ENCODE results near the gene CHL1.

CHL1 gene

DNA sequence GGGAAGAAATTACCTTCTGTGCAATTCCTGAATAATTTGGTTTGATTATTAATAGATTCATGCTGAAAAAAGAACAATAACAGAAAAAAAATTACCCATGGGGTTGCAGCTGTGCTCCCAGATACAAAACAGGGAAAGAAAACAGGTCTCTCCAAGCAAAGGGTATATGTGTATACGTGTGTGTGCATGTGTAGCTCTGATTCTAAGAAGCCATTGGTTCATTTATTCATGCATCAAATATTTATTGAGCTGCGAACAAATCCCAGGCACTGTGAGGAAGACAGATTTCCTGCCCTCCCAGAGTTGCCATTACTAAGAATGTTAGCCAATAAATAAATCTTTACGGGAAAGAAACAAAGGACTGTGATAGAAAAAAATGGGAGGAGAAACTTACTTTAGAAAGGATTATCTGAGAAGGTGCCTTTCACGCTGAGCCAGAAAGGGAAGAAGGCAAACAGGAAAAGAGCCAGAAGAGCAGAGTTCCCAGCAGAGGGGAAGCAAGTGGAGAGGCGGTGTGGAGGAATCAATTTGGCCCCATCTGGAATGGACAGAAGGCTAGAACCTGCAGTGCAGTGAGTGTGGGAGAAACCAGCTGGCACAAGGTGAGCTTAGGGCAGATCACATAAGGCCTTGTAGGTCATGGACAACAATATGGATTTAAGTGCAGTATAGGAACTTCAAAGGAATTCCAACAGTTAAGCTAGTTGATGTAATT, 20.7 kb downstream of the CHL1 start:
- Histone ChIP-seq H4K8ac (ENCODE audit: low read depth, low read length) (no peak overlapping the region), H3K27me3 (ENCODE audit: insufficient read depth, low read length) (no peaks in the 10 kb centered on the region), H3K14ac (ENCODE audit: low read length) (no peak overlapping the region), H2AK5ac (ENCODE audit: low read length) (no peak overlapping the region), H3K79me1 (ENCODE audit: low read length) (no peaks in the 10 kb centered on the region), H3K36me3 (ENCODE audit: control insufficient read depth in 1 of 2, insufficient read depth in 2 of 2, low read length in 2 of 2) (no peaks in the 10 kb centered on the region), H2BK12ac (ENCODE audit: low read length) (no peak overlapping the region), H3K9me3 (ENCODE audit: insufficient read depth, low read depth, low read length) (no peaks in the 10 kb centered on the region), H3K4me1 (ENCODE audit: control insufficient read depth in 1 of 2, insufficient read depth in 2 of 2, low read length in 2 of 2) (no peaks in the 10 kb centered on the region), H3K4ac (ENCODE audit: low read depth, low read length) (no peak overlapping the region), H2BK120ac (ENCODE audit: insufficient read depth, low read length, poor library complexity) (no peak overlapping the region), H2BK5ac (ENCODE audit: low read depth, low read length, poor library complexity) (no peak overlapping the region), H3K18ac (ENCODE audit: low read length) (no peak overlapping the region), H3K4me2 (ENCODE audit: low read length) (no peak overlapping the region), H3K79me2 (ENCODE audit: control insufficient read depth, insufficient read depth, low read length, poor library complexity) (no peaks in the 10 kb centered on the region), H3K9ac (ENCODE audit: low read length) (no peak overlapping the region), H4K12ac (ENCODE audit: low read depth, low read length) (no peak overlapping the region), H3K4me3 (ENCODE audit: low read depth, low read length) (no peak overlapping the region), H3K23ac (ENCODE audit: low read length) (no peak overlapping the region), H3K27ac (ENCODE audit: low read depth, low read length) (no peak overlapping the region), H4K91ac (ENCODE audit: low read depth, low read length) (no peak overlapping the region), H2AFZ (ENCODE audit: insufficient read depth, low read length, poor library complexity) (no peak overlapping the region)
- WGBS (ENCODE audit: extremely low coverage, insufficient coverage, insufficient read length), result no CpG with 5 or more reads among the region's 5 CpGs
- DNase-seq, result no peak

DNA sequence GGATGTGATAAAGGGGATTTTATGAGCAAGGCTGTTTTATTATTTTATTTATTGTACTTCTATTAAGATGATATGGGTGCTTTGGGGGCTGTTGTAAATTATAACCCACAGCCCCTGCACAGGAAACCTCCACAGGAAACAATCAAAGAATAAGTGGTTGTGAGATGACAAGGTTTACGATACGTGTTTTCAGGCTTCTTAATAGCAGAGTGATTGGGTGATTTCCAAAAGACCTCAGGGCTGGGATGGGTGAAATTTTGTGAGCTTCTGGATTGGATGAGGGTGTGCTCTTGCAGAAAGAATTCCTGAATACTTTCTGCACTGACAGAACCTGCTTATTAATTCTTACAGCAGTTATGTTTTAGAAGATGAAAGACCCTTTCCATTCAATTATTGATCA, 21.4 kb downstream of the CHL1 start:
- no peak overlapping the region for H2AFZ ChIP-seq (ENCODE audit: insufficient read depth, low read length, poor library complexity)
- no peak overlapping the region for H3K4me3 ChIP-seq (ENCODE audit: low read depth, low read length)
- no peaks in the 10 kb centered on the region for H3K36me3 ChIP-seq (ENCODE audit: control insufficient read depth in 1 of 2, insufficient read depth in 2 of 2, low read length in 2 of 2)
- H4K91ac ChIP-seq (ENCODE audit: low read depth, low read length), result no peak overlapping the region
- H3K27ac ChIP-seq (ENCODE audit: low read depth, low read length), result no peak overlapping the region
- WGBS (ENCODE audit: extremely low coverage, insufficient coverage, insufficient read length), result no CpG with 5 or more reads among the region's 2 CpGs
- H4K12ac ChIP-seq (ENCODE audit: low read depth, low read length), result no peak overlapping the region
- H3K4me2 ChIP-seq (ENCODE audit: low read length), result no peak overlapping the region
- no peak overlapping the region for H3K14ac ChIP-seq (ENCODE audit: low read length)
- no peaks in the 10 kb centered on the region for H3K4me1 ChIP-seq (ENCODE audit: control insufficient read depth in 1 of 2, insufficient read depth in 2 of 2, low read length in 2 of 2)
- no peak overlapping the region for H3K23ac ChIP-seq (ENCODE audit: low read length)
- H2AK5ac ChIP-seq (ENCODE audit: low read length), result no peak overlapping the region
- no peaks in the 10 kb centered on the region for H3K9me3 ChIP-seq (ENCODE audit: insufficient read depth, low read depth, low read length)
- H3K79me2 ChIP-seq (ENCODE audit: control insufficient read depth, insufficient read depth, low read length, poor library complexity), result no peaks in the 10 kb centered on the region
- H3K79me1 ChIP-seq (ENCODE audit: low read length), result no peaks in the 10 kb centered on the region
- no peak overlapping the region for H3K9ac ChIP-seq (ENCODE audit: low read length)
- no peak overlapping the region for H2BK5ac ChIP-seq (ENCODE audit: low read depth, low read length, poor library complexity)
- no peak for DNase-seq
- no peak overlapping the region for H4K8ac ChIP-seq (ENCODE audit: low read depth, low read length)
- no peak overlapping the region for H2BK12ac ChIP-seq (ENCODE audit: low read length)
- H3K4ac ChIP-seq (ENCODE audit: low read depth, low read length), result no peak overlapping the region
- H3K18ac ChIP-seq (ENCODE audit: low read length), result no peak overlapping the region
- H3K27me3 ChIP-seq (ENCODE audit: insufficient read depth, low read length), result no peaks in the 10 kb centered on the region
- H2BK120ac ChIP-seq (ENCODE audit: insufficient read depth, low read length, poor library complexity), result no peak overlapping the region

DNA sequence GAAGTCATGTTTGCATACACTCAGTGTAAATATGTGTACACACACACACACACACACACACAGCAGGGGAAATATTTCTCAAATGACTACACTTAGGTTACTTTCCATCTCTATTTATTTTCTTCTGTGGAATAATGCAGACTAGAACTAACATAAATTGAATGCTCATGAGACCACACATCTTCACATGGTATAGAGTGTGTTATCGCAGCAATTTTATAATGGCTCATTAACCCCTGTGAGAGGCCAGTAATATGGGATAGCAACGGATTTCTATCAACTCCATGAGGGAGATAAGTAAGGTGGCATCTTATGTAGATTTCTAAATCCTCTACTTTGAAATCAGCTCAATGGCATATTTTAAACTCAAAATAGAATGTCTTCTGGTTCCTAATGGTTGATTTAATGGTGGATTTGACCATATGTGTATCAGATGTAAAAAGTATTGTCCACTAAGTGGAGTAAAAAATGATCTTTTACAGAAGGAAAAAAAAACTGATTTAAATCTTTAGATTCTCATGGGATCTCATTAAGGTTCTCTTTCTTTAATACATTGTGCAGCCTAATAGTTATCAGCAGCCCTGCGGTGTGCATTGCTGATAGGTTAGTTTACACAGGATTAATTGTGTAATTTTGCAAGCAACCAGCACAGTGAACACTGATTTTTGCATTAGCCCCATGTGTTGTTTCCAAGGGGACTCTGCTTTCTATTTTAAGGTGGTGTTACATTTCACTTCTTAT, 32.0 kb downstream of the CHL1 start:
- H3K79me1 ChIP-seq (ENCODE audit: low read length), result no peaks in the 10 kb centered on the region
- no peak overlapping the region for H3K4me2 ChIP-seq (ENCODE audit: low read length)
- no peak overlapping the region for H4K12ac ChIP-seq (ENCODE audit: low read depth, low read length)
- H3K36me3 ChIP-seq (ENCODE audit: control insufficient read depth in 1 of 2, insufficient read depth in 2 of 2, low read length in 2 of 2), result no peaks in the 10 kb centered on the region
- H3K9ac ChIP-seq (ENCODE audit: low read length), result no peak overlapping the region
- H3K14ac ChIP-seq (ENCODE audit: low read length), result no peak overlapping the region
- H2BK12ac ChIP-seq (ENCODE audit: low read length), result no peak overlapping the region
- H2AK5ac ChIP-seq (ENCODE audit: low read length), result no peak overlapping the region
- H2AFZ ChIP-seq (ENCODE audit: insufficient read depth, low read length, poor library complexity), result no peak overlapping the region
- no peak overlapping the region for H2BK120ac ChIP-seq (ENCODE audit: insufficient read depth, low read length, poor library complexity)
- no peak for DNase-seq
- H3K27ac ChIP-seq (ENCODE audit: low read depth, low read length), result no peak overlapping the region
- H3K4ac ChIP-seq (ENCODE audit: low read depth, low read length), result no peak overlapping the region
- no peaks in the 10 kb centered on the region for H3K79me2 ChIP-seq (ENCODE audit: control insufficient read depth, insufficient read depth, low read length, poor library complexity)
- H2BK5ac ChIP-seq (ENCODE audit: low read depth, low read length, poor library complexity), result no peak overlapping the region
- no CpG with 5 or more reads among the region's 3 CpGs for WGBS (ENCODE audit: extremely low coverage, insufficient coverage, insufficient read length)
- H3K23ac ChIP-seq (ENCODE audit: low read length), result no peak overlapping the region
- no peak overlapping the region for H3K18ac ChIP-seq (ENCODE audit: low read length)
- no peaks in the 10 kb centered on the region for H3K27me3 ChIP-seq (ENCODE audit: insufficient read depth, low read length)
- H4K8ac ChIP-seq (ENCODE audit: low read depth, low read length), result no peak overlapping the region
- H3K4me1 ChIP-seq (ENCODE audit: control insufficient read depth in 1 of 2, insufficient read depth in 2 of 2, low read length in 2 of 2), result peaks cover 0 to 3% of the 10 kb centered on the region in 2 experiments
- H3K4me3 ChIP-seq (ENCODE audit: low read depth, low read length), result no peak overlapping the region
- no peaks in the 10 kb centered on the region for H3K9me3 ChIP-seq (ENCODE audit: insufficient read depth, low read depth, low read length)
- no peak overlapping the region for H4K91ac ChIP-seq (ENCODE audit: low read depth, low read length)

DNA sequence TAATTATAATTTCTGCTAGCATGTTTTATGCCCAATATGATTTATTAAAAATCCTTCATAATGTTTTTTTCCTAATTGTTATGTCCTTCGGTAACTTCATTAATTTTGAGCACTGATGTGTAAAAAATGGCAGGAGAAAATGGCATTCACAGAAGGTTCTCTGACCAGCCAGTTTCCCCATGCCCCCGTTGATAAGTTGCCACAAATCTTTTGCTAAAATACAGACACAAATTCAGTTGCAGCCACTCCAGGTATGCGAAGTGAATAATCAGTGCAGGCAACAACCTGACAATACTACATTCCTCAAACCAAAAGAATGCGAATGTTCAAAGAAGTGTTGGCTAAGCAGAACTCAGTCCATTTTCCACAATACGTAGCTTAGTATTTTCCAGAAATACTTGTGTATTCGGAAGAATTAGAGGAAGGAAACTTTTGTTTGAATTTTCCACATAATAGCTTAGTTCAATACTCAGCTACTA, 32.7 kb downstream of the CHL1 start:
- Histone ChIP-seq H3K14ac (ENCODE audit: low read length) (no peak overlapping the region), H2BK120ac (ENCODE audit: insufficient read depth, low read length, poor library complexity) (no peak overlapping the region), H3K27ac (ENCODE audit: low read depth, low read length) (no peak overlapping the region), H2BK12ac (ENCODE audit: low read length) (no peak overlapping the region), H3K79me2 (ENCODE audit: control insufficient read depth, insufficient read depth, low read length, poor library complexity) (no peaks in the 10 kb centered on the region), H4K91ac (ENCODE audit: low read depth, low read length) (no peak overlapping the region), H2AFZ (ENCODE audit: insufficient read depth, low read length, poor library complexity) (no peak overlapping the region), H4K12ac (ENCODE audit: low read depth, low read length) (no peak overlapping the region), H3K9me3 (ENCODE audit: insufficient read depth, low read depth, low read length) (no peaks in the 10 kb centered on the region), H3K4ac (ENCODE audit: low read depth, low read length) (no peak overlapping the region), H3K23ac (ENCODE audit: low read length) (no peak overlapping the region), H3K4me2 (ENCODE audit: low read length) (no peak overlapping the region), H3K9ac (ENCODE audit: low read length) (no peak overlapping the region), H4K8ac (ENCODE audit: low read depth, low read length) (no peak overlapping the region), H3K4me3 (ENCODE audit: low read depth, low read length) (no peak overlapping the region), H3K27me3 (ENCODE audit: insufficient read depth, low read length) (no peaks in the 10 kb centered on the region), H2BK5ac (ENCODE audit: low read depth, low read length, poor library complexity) (no peak overlapping the region), H2AK5ac (ENCODE audit: low read length) (no peak overlapping the region), H3K18ac (ENCODE audit: low read length) (no peak overlapping the region), H3K4me1 (ENCODE audit: control insufficient read depth in 1 of 2, insufficient read depth in 2 of 2, low read length in 2 of 2) (peaks cover 0 to 3% of the 10 kb centered on the region in 2 experiments), H3K79me1 (ENCODE audit: low read length) (no peaks in the 10 kb centered on the region), H3K36me3 (ENCODE audit: control insufficient read depth in 1 of 2, insufficient read depth in 2 of 2, low read length in 2 of 2) (no peaks in the 10 kb centered on the region)
- peak in 1 of 2 donors; percentile 35 for DNase-seq
- WGBS (ENCODE audit: extremely low coverage, insufficient coverage, insufficient read length), result no CpG with 5 or more reads among the region's 6 CpGs

All from trophoblast cell (in vitro differentiated cells and primary cell).